ENCODE data around the gene ARHGAP26. TPM values are rescaled to one million over a fixed set of nuclear protein-coding genes. Genes with fewer than 3 reads are reported as not detected.

ARHGAP26 gene
- total RNA-seq, 1 donor from 2014 or later = 17.1 TPM

DNA sequence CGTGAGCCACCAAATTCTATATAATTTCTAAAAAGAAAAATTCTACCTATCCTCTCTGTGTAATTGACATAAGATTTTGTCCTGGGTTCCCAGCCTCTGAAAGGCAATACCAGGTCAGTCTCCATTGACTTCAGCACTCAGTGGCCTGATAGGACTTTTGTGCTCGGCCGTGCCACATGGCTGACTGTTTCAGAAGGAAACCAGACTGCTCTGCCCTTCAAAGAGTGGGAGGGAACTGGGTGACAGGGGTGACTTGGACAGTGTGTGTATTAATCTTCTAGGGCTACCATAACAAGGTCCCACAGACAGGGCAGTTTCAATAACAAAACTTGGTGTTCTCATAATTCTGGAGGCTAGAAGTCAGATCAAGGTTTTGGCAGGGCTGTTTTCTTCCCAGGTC lies 43.0 kb downstream of the ARHGAP26 start:
- DNase-seq (ENCODE audit: low read depth) = no peak
- Histone ChIP-seq H3K4me3 (ENCODE audit: low read depth, low read length) (no peak overlapping the region), H3K36me3 (ENCODE audit: control insufficient read depth, insufficient read depth, low read length) (no peaks in the 10 kb centered on the region), H3K27me3 (ENCODE audit: control insufficient read depth, insufficient read depth, low read length) (no peaks in the 10 kb centered on the region)
- peak; percentile 13 for FAIRE-seq
- TF ChIP-seq, protein P1, sequence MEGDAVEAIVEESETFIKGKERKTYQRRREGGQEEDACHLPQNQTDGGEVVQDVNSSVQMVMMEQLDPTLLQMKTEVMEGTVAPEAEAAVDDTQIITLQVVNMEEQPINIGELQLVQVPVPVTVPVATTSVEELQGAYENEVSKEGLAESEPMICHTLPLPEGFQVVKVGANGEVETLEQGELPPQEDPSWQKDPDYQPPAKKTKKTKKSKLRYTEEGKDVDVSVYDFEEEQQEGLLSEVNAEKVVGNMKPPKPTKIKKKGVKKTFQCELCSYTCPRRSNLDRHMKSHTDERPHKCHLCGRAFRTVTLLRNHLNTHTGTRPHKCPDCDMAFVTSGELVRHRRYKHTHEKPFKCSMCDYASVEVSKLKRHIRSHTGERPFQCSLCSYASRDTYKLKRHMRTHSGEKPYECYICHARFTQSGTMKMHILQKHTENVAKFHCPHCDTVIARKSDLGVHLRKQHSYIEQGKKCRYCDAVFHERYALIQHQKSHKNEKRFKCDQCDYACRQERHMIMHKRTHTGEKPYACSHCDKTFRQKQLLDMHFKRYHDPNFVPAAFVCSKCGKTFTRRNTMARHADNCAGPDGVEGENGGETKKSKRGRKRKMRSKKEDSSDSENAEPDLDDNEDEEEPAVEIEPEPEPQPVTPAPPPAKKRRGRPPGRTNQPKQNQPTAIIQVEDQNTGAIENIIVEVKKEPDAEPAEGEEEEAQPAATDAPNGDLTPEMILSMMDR (IDR thresholded peaks at IDR 0.05; ENCODE audit: insufficient read depth, low read length, severe bottlenecking) = no peak

DNA sequence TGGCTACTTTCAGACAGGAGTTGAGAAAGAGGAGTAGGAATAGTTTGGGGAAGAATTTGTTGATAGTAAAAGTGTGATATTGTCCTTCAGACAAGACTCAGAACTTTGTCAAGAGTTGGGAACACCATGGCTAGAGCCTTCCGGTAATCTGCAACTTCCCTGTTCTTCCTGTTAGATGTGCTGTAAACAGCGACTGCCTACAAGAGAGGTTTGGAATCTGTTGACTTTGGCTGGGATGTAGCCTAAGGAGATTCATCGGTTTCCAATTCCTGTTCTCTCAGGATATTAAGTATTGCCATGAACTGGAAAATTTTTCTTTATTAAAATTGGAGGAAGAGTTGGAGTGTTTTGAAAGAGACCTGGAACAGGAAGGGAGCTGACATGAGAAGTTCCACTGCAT lies 43.9 kb downstream of the ARHGAP26 start:
- Histone ChIP-seq H3K4me3 (ENCODE audit: low read depth, low read length) (no peak overlapping the region), H3K27me3 (ENCODE audit: control insufficient read depth, insufficient read depth, low read length) (no peaks in the 10 kb centered on the region), H3K36me3 (ENCODE audit: control insufficient read depth, insufficient read depth, low read length) (no peaks in the 10 kb centered on the region)
- TF ChIP-seq, protein P1 (IDR thresholded peaks at IDR 0.05; ENCODE audit: insufficient read depth, low read length, severe bottlenecking) = no peak
- FAIRE-seq (no peak), DNase-seq (ENCODE audit: low read depth) (no peak)

DNA sequence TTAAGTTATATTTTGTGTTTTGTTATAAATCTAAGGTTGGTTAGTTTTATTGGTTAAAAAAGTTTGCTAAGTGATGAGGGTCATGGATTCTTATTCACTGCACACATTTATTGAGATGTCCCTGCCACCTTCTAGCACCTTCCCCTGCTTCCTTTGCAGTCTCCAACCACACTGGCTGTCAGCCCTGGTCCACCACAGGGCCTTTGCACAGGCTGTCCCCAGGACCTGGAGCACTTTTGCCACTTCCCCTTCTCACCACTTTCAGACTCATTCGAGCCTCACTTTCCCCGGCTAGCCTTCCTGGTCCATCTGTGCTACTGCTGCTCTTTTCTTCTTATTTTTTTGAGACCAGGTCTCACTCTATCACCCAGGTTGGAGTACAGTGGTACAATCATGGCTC lies 45.3 kb downstream of the ARHGAP26 start:
- TF ChIP-seq, protein P1 (IDR thresholded peaks at IDR 0.05; ENCODE audit: insufficient read depth, low read length, severe bottlenecking) = no peak
- Histone ChIP-seq H3K4me3 (ENCODE audit: low read depth, low read length) (no peak overlapping the region), H3K36me3 (ENCODE audit: control insufficient read depth, insufficient read depth, low read length) (no peaks in the 10 kb centered on the region), H3K27me3 (ENCODE audit: control insufficient read depth, insufficient read depth, low read length) (no peaks in the 10 kb centered on the region)
- DNase-seq (ENCODE audit: low read depth) (no peak), FAIRE-seq (no peak)

DNA sequence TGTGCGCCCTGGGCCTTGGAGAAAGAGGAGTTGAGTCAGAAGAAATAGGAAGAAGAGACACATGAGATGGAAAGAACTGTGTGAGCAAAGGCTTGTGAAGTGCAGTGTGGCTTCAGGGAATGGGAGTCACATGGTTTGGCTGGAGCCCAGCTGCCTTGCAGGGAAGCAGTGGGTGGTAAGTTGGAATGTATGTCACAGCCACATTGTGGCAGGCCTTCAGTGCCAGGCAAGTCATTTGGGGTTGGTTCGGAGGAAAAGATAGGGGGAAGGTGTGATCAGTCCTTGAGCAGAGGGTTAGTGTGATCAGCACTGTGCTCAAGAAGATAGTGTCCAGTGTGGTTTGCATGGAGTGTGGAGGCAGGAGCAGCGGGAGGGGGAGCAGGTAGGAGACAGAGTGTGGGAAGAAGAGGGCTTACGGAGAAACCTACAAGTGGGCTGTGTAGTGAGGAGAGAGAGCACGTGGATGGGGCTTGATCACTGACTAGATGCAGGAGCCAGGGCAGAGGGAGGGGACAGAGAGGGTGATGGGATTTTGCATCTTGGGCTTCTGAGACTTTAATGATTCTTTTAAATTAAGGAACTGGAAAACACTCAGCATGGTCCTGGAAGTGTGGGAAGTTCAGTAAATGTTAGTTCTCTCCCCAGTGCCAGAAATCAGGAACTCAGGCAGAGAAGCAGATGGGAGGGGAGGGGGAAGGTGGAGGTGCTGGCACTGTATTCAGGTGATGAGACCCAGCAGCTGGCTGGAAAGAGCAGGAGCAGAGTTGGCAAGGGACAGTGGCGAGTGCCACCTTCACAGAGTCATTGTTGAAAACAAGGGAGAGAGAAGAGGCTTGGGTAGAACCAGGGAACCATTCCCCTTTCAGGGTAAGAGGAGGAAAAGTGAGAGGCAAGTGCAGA lies 46.6 kb downstream of the ARHGAP26 start:
- Histone ChIP-seq H3K4me3 (ENCODE audit: low read depth, low read length) (no peak overlapping the region), H3K27me3 (ENCODE audit: control insufficient read depth, insufficient read depth, low read length) (no peaks in the 10 kb centered on the region), H3K36me3 (ENCODE audit: control insufficient read depth, insufficient read depth, low read length) (no peaks in the 10 kb centered on the region)
- FAIRE-seq (peak; percentile 50), DNase-seq (ENCODE audit: low read depth) (peak; percentile 44)
- TF ChIP-seq, protein P1 (IDR thresholded peaks at IDR 0.05; ENCODE audit: insufficient read depth, low read length, severe bottlenecking) = no peak

DNA sequence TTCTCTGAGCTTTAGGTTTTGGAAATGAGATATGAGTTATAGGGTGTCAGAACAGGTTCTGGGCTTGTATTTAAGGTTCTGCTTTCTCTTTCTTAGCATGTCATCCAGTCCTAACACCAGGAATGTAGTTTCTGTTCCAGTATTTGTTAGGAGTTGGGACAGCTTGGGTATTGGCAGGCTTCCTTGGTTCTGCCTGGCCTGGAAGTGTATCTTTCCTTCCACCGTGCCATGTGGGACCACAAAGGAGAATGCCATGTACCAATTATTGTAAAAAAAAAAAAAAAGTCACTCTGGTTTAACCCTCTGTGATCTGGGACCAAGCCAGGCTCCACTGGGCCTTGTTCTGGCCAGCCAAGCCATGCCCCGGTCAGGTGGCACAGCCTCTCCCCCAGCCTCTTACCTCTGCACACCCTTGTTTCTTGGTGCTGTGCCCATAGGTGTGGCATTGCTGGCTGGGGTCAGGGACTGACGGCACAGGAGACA lies 47.8 kb downstream of the ARHGAP26 start:
- FAIRE-seq = no peak
- DNase-seq (ENCODE audit: low read depth) = no peak
- no peak overlapping the region for H3K4me3 ChIP-seq (ENCODE audit: low read depth, low read length)
- no peaks in the 10 kb centered on the region for H3K36me3 ChIP-seq (ENCODE audit: control insufficient read depth, insufficient read depth, low read length)
- TF ChIP-seq, protein P1 (IDR thresholded peaks at IDR 0.05; ENCODE audit: insufficient read depth, low read length, severe bottlenecking) = no peak
- H3K27me3 ChIP-seq (ENCODE audit: control insufficient read depth, insufficient read depth, low read length) = no peaks in the 10 kb centered on the region

All from bronchial epithelial cell (primary cell).